GM13977 (cell line): ENCODE results near the gene YTHDF1.

ENCODE experiments used
- DNase-seq: peaks from one replicate; pipeline ENCODE4 v3.0.0; 2012; ENCODE audit warnings: low spot score
- CTCF ChIP-seq: IDR thresholded peaks from 2 replicates; pipeline ENCODE4 v1.5.1; 2012; ENCODE audit warnings: mild to moderate bottlenecking, control low read depth; ENCODE audit not compliant: insufficient read depth; ENCODE audit errors: extremely low read depth, missing control alignments
- in situ Hi-C: fragments of 300-500 bp; cut with MboI; formaldehyde crosslinking; loops from one replicate; pipeline ENCODE4 v1.12.0; 2022; ENCODE audit warnings: low sequenced_read_pairs, low pct_unique_long_range_greater_than_20kb, mixed read lengths, inconsistent platforms; ENCODE audit not compliant: unreplicated experiment

The YTHDF1 gene

GRCh38 chr20:63249891-63250290 is 34.0 kb upstream of the YTHDF1 start:
- in situ Hi-C loops, result loop anchor here (25.0 kb wide), 1 partner anchor 87 kb away; no protein-coding TSS in a partner anchor
- DNase-seq, result no peak
- no peak for TF ChIP-seq CTCF

GRCh38 chr20:63248835-63249591 is 33.1 kb upstream of the YTHDF1 start:
- in situ Hi-C loops, result loop anchor here (25.0 kb wide), 1 partner anchor 88 kb away; no protein-coding TSS in a partner anchor
- DNase-seq, result no peak

GRCh38 chr20:63247671-63248228 is 31.8 kb upstream of the YTHDF1 start:
- TF ChIP-seq CTCF, result no peak

More at GRCh38 chr20:63248835-63249591, 33.1 kb upstream of the YTHDF1 start:
- TF ChIP-seq CTCF, result no peak

GRCh38 chr20:63246490-63247288 is 30.8 kb upstream of the YTHDF1 start:
- no peak for TF ChIP-seq CTCF
- in situ Hi-C loops, result loop anchor here (25.0 kb wide), 1 partner anchor 91 kb away; no protein-coding TSS in a partner anchor
- DNase-seq, result no peak

More at GRCh38 chr20:63247671-63248228, 31.8 kb upstream of the YTHDF1 start:
- in situ Hi-C loops, result loop anchor here (25.0 kb wide), 1 partner anchor 90 kb away; no protein-coding TSS in a partner anchor
- DNase-seq, result no peak

GRCh38 chr20:63244468-63244867 is 28.5 kb upstream of the YTHDF1 start:
- TF ChIP-seq CTCF, result no peak
- in situ Hi-C loops, result loop anchor here (25.0 kb wide), 1 partner anchor 93 kb away; no protein-coding TSS in a partner anchor
- DNase-seq, result no peak

- no peak for TF ChIP-seq CTCF
- in situ Hi-C loops, result loop anchor here (25.0 kb wide), 1 partner anchor 94 kb away; no protein-coding TSS in a partner anchor
Measured at GRCh38 chr20:63243604-63244247, 27.8 kb upstream of the YTHDF1 start.

More at GRCh38 chr20:63243604-63244247, 27.8 kb upstream of the YTHDF1 start:
- DNase-seq, result no peak
